Measurements from ENCODE around the gene CEP295NL.

GRCh38 chr17:78865682-78866390, 37.2 kb downstream of the CEP295NL start:
- TF ChIP-seq POLR2A (IDR thresholded peaks at IDR 0.05; ENCODE audit: low read depth, low read length): no peak
- TF ChIP-seq POLR2AphosphoS5 (IDR thresholded peaks at IDR 0.05; ENCODE audit: low read depth, low read length): no peak
